Central memory CD4-positive, alpha-beta T cell (primary cell): ENCODE results near the gene VTI1A.
"Not testable (repeated sequence)": the region's sequence is repeated elsewhere in the genome, so short reads cannot be mapped to it uniquely, and the experiment has no call there.

Experiments
- DNase-seq: peaks from one replicate; pipeline ENCODE4 v3.0.0; 2022

Gene VTI1A

GRCh38 chr10:112728118-112728883, 281.3 kb downstream of the VTI1A start:
- DNase-seq, result no peak

- DNase-seq, result no peak
Observed at GRCh38 chr10:112728997-112729396, 282.0 kb downstream of the VTI1A start.

- DNase-seq, result not testable (repeated sequence)
Observed at GRCh38 chr10:112731450-112731849, 284.4 kb downstream of the VTI1A start.

- DNase-seq, result no peak
Observed at GRCh38 chr10:112732277-112732921, 285.4 kb downstream of the VTI1A start.

GRCh38 chr10:112735041-112735695, 288.2 kb downstream of the VTI1A start:
- DNase-seq, result no peak

GRCh38 chr10:112738606-112739591, 291.9 kb downstream of the VTI1A start:
- no peak for DNase-seq

GRCh38 chr10:112739592-112740353, 292.8 kb downstream of the VTI1A start:
- DNase-seq, result no peak

GRCh38 chr10:112741830-112742402, 294.9 kb downstream of the VTI1A start:
- DNase-seq, result no peak

GRCh38 chr10:112744181-112745096, 297.4 kb downstream of the VTI1A start:
- no peak for DNase-seq

GRCh38 chr10:112746329-112746728, 299.3 kb downstream of the VTI1A start:
- DNase-seq, result no peak

GRCh38 chr10:112750427-112751167, 303.6 kb downstream of the VTI1A start:
- DNase-seq, result no peak

- no peak for DNase-seq
Observed at GRCh38 chr10:112751651-112752050, 304.6 kb downstream of the VTI1A start.

GRCh38 chr10:112752288-112752687, 305.3 kb downstream of the VTI1A start:
- no peak for DNase-seq

GRCh38 chr10:112753961-112754411, 307.0 kb downstream of the VTI1A start:
- no peak for DNase-seq

- DNase-seq, result no peak
Observed at GRCh38 chr10:112755446-112756234, 308.6 kb downstream of the VTI1A start.

- no peak for DNase-seq
Observed at GRCh38 chr10:112756235-112756527, 309.2 kb downstream of the VTI1A start.

GRCh38 chr10:112758961-112759360, 311.9 kb downstream of the VTI1A start:
- no peak for DNase-seq

GRCh38 chr10:112759496-112759895, 312.5 kb downstream of the VTI1A start:
- DNase-seq, result no peak

GRCh38 chr10:112761256-112761655, 314.2 kb downstream of the VTI1A start:
- no peak for DNase-seq
